CD14-positive monocyte (primary cell): ENCODE data around the gene RCN2. TPM values are rescaled to one million over a fixed set of nuclear protein-coding genes. Genes with fewer than 3 reads are reported as not detected.
A peak's percentile ranks its signal among the peaks of the same experiment; 100 is the strongest.

Source experiments
- DNase-seq, 3 donors: peaks; one replicate each; pipeline ENCODE4 v3.0.0-alpha.2; 2011 to 2022
- H2AFZ ChIP-seq: 2 replicates; pipeline ENCODE4 v1.6.0; 2012; ENCODE audit warnings: mild to moderate bottlenecking, low read depth, low read length, inconsistent platforms; ENCODE audit not compliant: insufficient read depth, poor library complexity, severe bottlenecking
- H3K27ac ChIP-seq, 2 donors: 1 replicate in 1 of 2; 2 replicates in 1 of 2; pipeline ENCODE4 v1.5.1; 2012 to 2013; ENCODE audit warnings: low read length in 2 of 2, control low read depth in 1 of 2, inconsistent platforms in 1 of 2, low read depth in 1 of 2, mild to moderate bottlenecking in 1 of 2
- H3K27me3 ChIP-seq, 2 donors: one replicate each; pipeline versions ENCODE4 v1.6.0 to v1.6.1; 2011 to 2013; ENCODE audit warnings: low read length in 2 of 2; ENCODE audit not compliant: control insufficient read depth in 2 of 2, insufficient read depth in 2 of 2
- H3K36me3 ChIP-seq, 2 donors: replicated peaks in 1 of 2; 1 replicate in 1 of 2; 2 replicates in 1 of 2; pipeline versions ENCODE4 v1.5.1 to v1.6.1; 2012 to 2013; ENCODE audit warnings: low read length in 2 of 2, control low read depth in 1 of 2, inconsistent platforms in 1 of 2, mild to moderate bottlenecking in 1 of 2; ENCODE audit not compliant: insufficient read depth in 2 of 2, control insufficient read depth in 1 of 2
- H3K4me1 ChIP-seq, 2 donors: 1 replicate in 1 of 2; 2 replicates in 1 of 2; pipeline versions ENCODE4 v1.5.1 to v1.6.1; 2012 to 2013; ENCODE audit warnings: low read length in 2 of 2, control low read depth in 1 of 2, inconsistent platforms in 1 of 2, mild to moderate bottlenecking in 1 of 2, moderate library complexity in 1 of 2; ENCODE audit not compliant: insufficient read depth in 2 of 2, control insufficient read depth in 1 of 2
- H3K4me2 ChIP-seq: replicated peaks from 2 replicates; pipeline ENCODE3; 2012; ENCODE audit warnings: low read length, moderate library complexity, mild to moderate bottlenecking; ENCODE audit not compliant: poor library complexity, severe bottlenecking; ENCODE audit errors: extremely low read depth
- H3K4me3 ChIP-seq, 3 experiments: fragments of 200-600 bp in 1 of 3; sonication (generic) in 1 of 3; replicated peaks in 1 of 3; 1 replicate in 2 of 3; 2 replicates in 1 of 3; pipeline ENCODE4 v1.5.1; 2011 to 2013; ENCODE audit warnings: low read length in 3 of 3, mild to moderate bottlenecking in 3 of 3, control low read depth in 2 of 3, low read depth in 2 of 3, inconsistent platforms in 1 of 3, moderate library complexity in 1 of 3
- H3K79me2 ChIP-seq: 2 replicates; pipeline ENCODE4 v1.6.0; 2012; ENCODE audit warnings: mild to moderate bottlenecking, control low read depth, inconsistent platforms, low read length, moderate library complexity; ENCODE audit not compliant: insufficient read depth
- H3K9ac ChIP-seq: 2 replicates; pipeline ENCODE4 v1.6.0; 2017; ENCODE audit warnings: low read length, mild to moderate bottlenecking; ENCODE audit not compliant: insufficient read depth, poor library complexity, severe bottlenecking
- H3K9me3 ChIP-seq, 2 donors: replicated peaks in 1 of 2; 1 replicate in 1 of 2; 2 replicates in 1 of 2; pipeline versions ENCODE4 v1.5.1 to v1.6.1; 2012 to 2013; ENCODE audit warnings: low read length in 2 of 2, control low read depth in 1 of 2; ENCODE audit not compliant: control insufficient read depth in 1 of 2, insufficient read depth in 1 of 2
- H4K20me1 ChIP-seq: 2 replicates; pipeline ENCODE4 v1.6.0; 2012; ENCODE audit warnings: mild to moderate bottlenecking, low read length, control low read depth, moderate library complexity; ENCODE audit not compliant: insufficient read depth
- H3K27ac Mint-ChIP-seq, 7 donors: one replicate each; pipeline ENCODE4 v1.8.0; 2020; ENCODE audit warnings: mild to moderate bottlenecking in 7 of 7, mixed read lengths in 7 of 7, moderate library complexity in 6 of 7, inconsistent platforms in 2 of 7
- H3K27me3 Mint-ChIP-seq, 3 donors: one replicate each; pipeline ENCODE4 v1.8.0; 2021 to 2022; ENCODE audit warnings: low read depth in 3 of 3, mild to moderate bottlenecking in 3 of 3, mixed read lengths in 3 of 3, moderate library complexity in 3 of 3, inconsistent platforms in 1 of 3
- H3K36me3 Mint-ChIP-seq, 2 donors: one replicate each; pipeline ENCODE4 v1.8.0; 2020; ENCODE audit warnings: mixed read lengths in 2 of 2, inconsistent platforms in 1 of 2, mild to moderate bottlenecking in 1 of 2
- H3K4me1 Mint-ChIP-seq: one replicate; pipeline ENCODE4 v1.8.0; 2020; ENCODE audit warnings: mild to moderate bottlenecking, mixed read lengths
- H3K4me3 Mint-ChIP-seq, 2 donors: one replicate each; pipeline ENCODE4 v1.8.0; 2020; ENCODE audit warnings: mild to moderate bottlenecking in 2 of 2, mixed read lengths in 2 of 2, moderate library complexity in 1 of 2
- H3K9me3 Mint-ChIP-seq, 7 donors: one replicate each; pipeline ENCODE4 v1.8.0; 2020 to 2022; ENCODE audit warnings: mixed read lengths in 7 of 7, mild to moderate bottlenecking in 6 of 7, moderate library complexity in 6 of 7, inconsistent platforms in 2 of 7
- WGBS: methylation state at CpG from one replicate; pipeline ENCODE4 v1.1.5; 2013; ENCODE audit warnings: missing lambda C conversion rate; ENCODE audit not compliant: insufficient coverage; 5-methylcytosine and 5-hydroxymethylcytosine counted together
- intact Hi-C, 2 donors: fragments of 100-400 bp; cut with micrococcal nuclease; formaldehyde crosslinking; loops; one replicate each; pipeline versions ENCODE4 v1.15.0 to v1.15.1; 2023
- polyA plus RNA-seq, 3 donors: library from polyadenylated mRNA; depleted of rRNA in 1 of 3; unstranded in 2 of 3; stranded (reverse) in 1 of 3; fragments of 300-500 nt in 2 of 3; fragments of >200 nt in 1 of 3; fragmentation: Illumina TruSeq in 2 of 3; gene quantifications; 1 replicate in 2 of 3; 2 replicates in 1 of 3; pipeline ENCODE4 v1.2.3, GENCODE V29; 2012 to 2021
- TF ChIP-seq, protein P1 (sequence below): fragments of 200-600 bp; IDR thresholded peaks from one replicate; pipeline ENCODE4 v1.8.0; 2022; ENCODE audit warnings: antibody characterized with exemption, mild to moderate bottlenecking

Gene RCN2
- polyA plus RNA-seq, 3 donors = 7.1 to 16.4 (median 13.2) TPM

DNA sequence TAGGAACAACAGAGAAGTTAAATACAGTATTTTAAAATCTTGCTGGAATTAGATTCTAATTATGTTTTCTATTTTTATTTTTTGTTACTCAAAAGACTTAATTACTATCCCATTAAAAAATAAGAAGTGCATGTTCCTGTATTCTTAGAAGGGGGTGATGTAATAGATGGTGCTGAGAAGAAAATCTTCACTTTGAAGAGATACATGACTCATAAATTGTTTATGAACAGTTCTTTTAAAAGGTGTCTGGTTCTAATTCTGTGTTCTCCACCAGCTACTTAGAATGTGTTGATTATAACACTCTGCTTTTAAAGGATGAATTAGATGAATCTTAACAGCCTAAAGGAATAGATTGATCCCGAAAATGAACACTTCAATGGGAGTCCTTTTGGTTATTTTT lies 8.2 kb downstream of the RCN2 start:
- no peak overlapping the region for H3K27ac Mint-ChIP-seq
- WGBS = no CpG with 5 or more reads among the region's 1 CpG

DNA sequence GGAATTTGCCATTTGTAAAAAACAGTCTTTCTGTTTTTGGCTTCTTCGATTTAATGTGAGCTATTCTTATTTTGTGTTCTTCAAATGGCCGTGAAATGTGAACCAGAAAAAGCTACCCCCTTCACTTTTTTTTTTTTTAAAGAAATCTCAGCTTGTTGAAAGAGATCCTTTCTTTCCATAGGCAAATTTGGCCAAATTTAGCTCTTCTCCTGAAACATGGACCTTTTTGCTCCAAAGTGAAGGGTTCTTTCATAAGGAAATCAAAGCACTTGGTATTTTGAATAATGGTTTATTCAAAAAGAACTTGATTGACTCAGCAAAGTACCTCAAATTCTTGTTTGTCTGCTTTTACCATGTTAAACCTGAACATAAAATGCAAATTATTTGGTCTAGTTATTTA lies 10.1 kb downstream of the RCN2 start:
- Mint-ChIP-seq H3K27ac (no peak overlapping the region), H3K27me3 (peaks cover 0 to 1% (median 0%) of the 10 kb centered on the region in 3 donors), H3K36me3 (peaks cover 33 to 38% of the 10 kb centered on the region in 2 donors), H3K9me3 (no peaks in the 10 kb centered on the region), H3K4me3 (no peak overlapping the region), H3K4me1 (peaks cover 13% of the 10 kb centered on the region)
- Histone ChIP-seq H3K9ac (no peak overlapping the region), H3K79me2 (no peaks in the 10 kb centered on the region), H4K20me1 (no peaks in the 10 kb centered on the region), H3K4me3 (no peak overlapping the region), H3K4me1 (no peaks in the 10 kb centered on the region), H3K27me3 (no peaks in the 10 kb centered on the region), H3K9me3 (no peaks in the 10 kb centered on the region), H2AFZ (no peak overlapping the region), H3K4me2 (no peak overlapping the region), H3K27ac (no peak overlapping the region), H3K36me3 (peaks cover 13 to 40% of the 10 kb centered on the region in 2 donors)
- TF ChIP-seq, protein P1, sequence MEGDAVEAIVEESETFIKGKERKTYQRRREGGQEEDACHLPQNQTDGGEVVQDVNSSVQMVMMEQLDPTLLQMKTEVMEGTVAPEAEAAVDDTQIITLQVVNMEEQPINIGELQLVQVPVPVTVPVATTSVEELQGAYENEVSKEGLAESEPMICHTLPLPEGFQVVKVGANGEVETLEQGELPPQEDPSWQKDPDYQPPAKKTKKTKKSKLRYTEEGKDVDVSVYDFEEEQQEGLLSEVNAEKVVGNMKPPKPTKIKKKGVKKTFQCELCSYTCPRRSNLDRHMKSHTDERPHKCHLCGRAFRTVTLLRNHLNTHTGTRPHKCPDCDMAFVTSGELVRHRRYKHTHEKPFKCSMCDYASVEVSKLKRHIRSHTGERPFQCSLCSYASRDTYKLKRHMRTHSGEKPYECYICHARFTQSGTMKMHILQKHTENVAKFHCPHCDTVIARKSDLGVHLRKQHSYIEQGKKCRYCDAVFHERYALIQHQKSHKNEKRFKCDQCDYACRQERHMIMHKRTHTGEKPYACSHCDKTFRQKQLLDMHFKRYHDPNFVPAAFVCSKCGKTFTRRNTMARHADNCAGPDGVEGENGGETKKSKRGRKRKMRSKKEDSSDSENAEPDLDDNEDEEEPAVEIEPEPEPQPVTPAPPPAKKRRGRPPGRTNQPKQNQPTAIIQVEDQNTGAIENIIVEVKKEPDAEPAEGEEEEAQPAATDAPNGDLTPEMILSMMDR = no peak
- intact Hi-C loops = no loop called here
- WGBS = no CpG with 5 or more reads among the region's 2 CpGs
- DNase-seq = no peak

More for the DNA sequence above, 8.2 kb downstream of the RCN2 start:
- H3K4me1 Mint-ChIP-seq = peaks cover 16% of the 10 kb centered on the region
- Histone ChIP-seq H3K79me2 (no peaks in the 10 kb centered on the region), H3K27me3 (no peaks in the 10 kb centered on the region), H3K36me3 (peaks cover 16 to 38% of the 10 kb centered on the region in 2 donors), H3K4me1 (peaks cover 0 to 2% of the 10 kb centered on the region in 2 donors), H3K9ac (no peak overlapping the region), H2AFZ (no peak overlapping the region), H4K20me1 (no peaks in the 10 kb centered on the region), H3K27ac (no peak overlapping the region), H3K4me2 (no peak overlapping the region), H3K9me3 (no peaks in the 10 kb centered on the region), H3K4me3 (no peak overlapping the region)
- peaks cover 37 to 42% of the 10 kb centered on the region in 2 donors for H3K36me3 Mint-ChIP-seq
- H3K9me3 Mint-ChIP-seq = peaks cover 0 to 3% (median 0%) of the 10 kb centered on the region in 7 donors
- H3K27me3 Mint-ChIP-seq = peaks cover 0 to 1% (median 0%) of the 10 kb centered on the region in 3 donors
- TF ChIP-seq, protein P1 = no peak
- H3K4me3 Mint-ChIP-seq = no peak overlapping the region
- DNase-seq = peak in 2 of 3 donors; percentile 11 to 12
- intact Hi-C loops = no loop called here
